GM12872 (cell line): Measurements from ENCODE around the gene MSMB.

Experiments used
- TF ChIP-seq, protein P1 (sequence below): IDR thresholded peaks from 3 replicates; pipeline ENCODE4 v1.5.1; 2011; ENCODE audit warnings: low read depth, mild to moderate bottlenecking, low read length, moderate library complexity; ENCODE audit not compliant: insufficient read depth

Gene MSMB

DNA sequence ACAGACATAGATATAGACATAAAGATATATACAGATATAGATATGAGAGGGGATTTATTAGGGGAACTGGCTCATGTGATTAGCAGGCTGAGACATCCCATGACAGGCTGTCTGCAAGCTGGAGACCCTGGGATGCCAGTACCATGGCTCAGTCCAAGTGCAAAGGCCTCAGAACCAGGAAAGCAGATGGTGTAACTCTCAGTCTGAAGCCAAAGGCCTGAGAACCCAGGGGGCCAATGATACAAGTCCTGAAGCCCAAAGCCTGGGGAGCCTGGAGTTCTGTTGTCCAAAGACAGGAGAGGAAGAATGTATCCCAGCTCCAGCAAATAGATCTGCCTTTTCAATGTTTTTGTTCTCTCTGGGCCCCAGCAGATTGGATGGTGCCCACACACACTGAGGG is 21.1 kb downstream of the MSMB start:
- TF ChIP-seq, protein P1, sequence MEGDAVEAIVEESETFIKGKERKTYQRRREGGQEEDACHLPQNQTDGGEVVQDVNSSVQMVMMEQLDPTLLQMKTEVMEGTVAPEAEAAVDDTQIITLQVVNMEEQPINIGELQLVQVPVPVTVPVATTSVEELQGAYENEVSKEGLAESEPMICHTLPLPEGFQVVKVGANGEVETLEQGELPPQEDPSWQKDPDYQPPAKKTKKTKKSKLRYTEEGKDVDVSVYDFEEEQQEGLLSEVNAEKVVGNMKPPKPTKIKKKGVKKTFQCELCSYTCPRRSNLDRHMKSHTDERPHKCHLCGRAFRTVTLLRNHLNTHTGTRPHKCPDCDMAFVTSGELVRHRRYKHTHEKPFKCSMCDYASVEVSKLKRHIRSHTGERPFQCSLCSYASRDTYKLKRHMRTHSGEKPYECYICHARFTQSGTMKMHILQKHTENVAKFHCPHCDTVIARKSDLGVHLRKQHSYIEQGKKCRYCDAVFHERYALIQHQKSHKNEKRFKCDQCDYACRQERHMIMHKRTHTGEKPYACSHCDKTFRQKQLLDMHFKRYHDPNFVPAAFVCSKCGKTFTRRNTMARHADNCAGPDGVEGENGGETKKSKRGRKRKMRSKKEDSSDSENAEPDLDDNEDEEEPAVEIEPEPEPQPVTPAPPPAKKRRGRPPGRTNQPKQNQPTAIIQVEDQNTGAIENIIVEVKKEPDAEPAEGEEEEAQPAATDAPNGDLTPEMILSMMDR: no peak

- TF ChIP-seq, protein P1: peak; percentile 28; the same call in 2 of the 3 replicates
These were observed 22.9 kb downstream of the MSMB start for GRCh38 chr10:46022978-46023702.

DNA sequence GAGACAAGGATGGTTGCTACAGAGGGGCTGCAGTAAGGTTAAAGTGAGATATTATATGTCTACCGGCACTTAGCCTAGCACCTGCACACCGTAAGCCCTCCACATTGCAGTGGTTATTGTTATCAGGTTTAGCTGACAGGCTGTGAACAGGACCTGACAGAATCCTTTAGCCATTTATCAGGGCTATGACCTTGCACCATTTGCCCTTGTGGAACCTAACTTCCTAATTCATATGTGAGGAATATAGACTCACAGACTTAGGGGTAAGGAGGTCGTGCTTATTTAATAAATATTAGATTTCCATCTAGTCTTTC is 25.8 kb downstream of the MSMB start:
- TF ChIP-seq, protein P1: no peak

- TF ChIP-seq, protein P1: no peak
These were observed 26.3 kb downstream of the MSMB start for GRCh38 chr10:46019569-46020343.

GRCh38 chr10:46019177-46019528 is 26.9 kb downstream of the MSMB start:
- TF ChIP-seq, protein P1: no peak

- TF ChIP-seq, protein P1: no peak
These were observed 27.5 kb downstream of the MSMB start for GRCh38 chr10:46018453-46019176.

DNA sequence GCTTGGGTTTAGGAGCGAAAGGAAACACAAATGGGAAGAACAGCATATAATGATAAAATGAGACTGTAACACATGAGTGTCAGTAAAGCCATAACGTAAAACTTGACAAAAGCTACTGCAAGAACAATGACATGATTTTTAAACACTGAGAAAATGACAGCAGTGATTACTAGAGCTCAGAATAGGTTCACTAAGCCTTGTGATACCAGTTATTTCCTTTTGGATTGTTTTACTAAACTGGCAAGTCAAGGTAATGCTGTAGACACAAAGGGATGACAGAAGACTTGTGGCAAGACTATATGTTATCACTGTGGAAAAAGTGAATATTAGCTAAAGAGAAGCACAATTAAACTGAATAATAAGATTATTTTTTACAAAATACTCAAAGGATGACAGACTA is 28.3 kb downstream of the MSMB start:
- TF ChIP-seq, protein P1: no peak
